Stimulated activated CD4-positive, alpha-beta T cell treated with anti-CD3 and anti-CD28 coated beads, Interleukin-15, amount 100 ng/mL, for 48 hours (primary cell): Measurements from ENCODE around the gene LILRA5.
"Not testable (repeated sequence)": the region's sequence is repeated elsewhere in the genome, so short reads cannot be mapped to it uniquely, and the experiment has no call there.

Source experiments
- DNase-seq, 2 donors: peaks; one replicate each; pipeline ENCODE4 v3.0.0-alpha.2; 2020; ENCODE audit warnings: low read depth in 2 of 2

LILRA5 gene

DNA sequence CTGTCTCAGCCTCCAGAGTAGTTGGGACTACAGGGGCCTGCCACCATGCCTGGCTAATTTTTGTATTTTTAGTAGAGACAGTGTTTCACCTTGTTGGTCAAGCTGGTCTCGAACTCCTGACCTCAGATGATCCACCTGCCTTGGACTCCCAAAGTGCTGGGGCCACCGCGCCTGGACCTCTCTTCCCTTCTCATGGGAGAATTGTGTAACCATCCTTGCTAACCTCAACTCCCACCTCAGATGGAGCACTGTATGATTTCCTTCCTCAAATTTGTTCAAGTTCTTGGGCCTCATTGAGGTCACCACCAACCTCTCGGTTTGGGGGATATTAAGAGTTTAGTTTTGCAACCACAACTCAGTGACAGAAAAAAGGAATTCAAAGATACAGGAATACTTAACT is 10.7 kb downstream of the LILRA5 start:
- no peak for DNase-seq

- DNase-seq: no peak
Measured at GRCh38 chr19:54299515-54299914, 13.5 kb downstream of the LILRA5 start.

- DNase-seq: no peak
Measured at GRCh38 chr19:54299126-54299498, 13.9 kb downstream of the LILRA5 start.

GRCh38 chr19:54298357-54299125 is 14.4 kb downstream of the LILRA5 start:
- DNase-seq: no peak

DNA sequence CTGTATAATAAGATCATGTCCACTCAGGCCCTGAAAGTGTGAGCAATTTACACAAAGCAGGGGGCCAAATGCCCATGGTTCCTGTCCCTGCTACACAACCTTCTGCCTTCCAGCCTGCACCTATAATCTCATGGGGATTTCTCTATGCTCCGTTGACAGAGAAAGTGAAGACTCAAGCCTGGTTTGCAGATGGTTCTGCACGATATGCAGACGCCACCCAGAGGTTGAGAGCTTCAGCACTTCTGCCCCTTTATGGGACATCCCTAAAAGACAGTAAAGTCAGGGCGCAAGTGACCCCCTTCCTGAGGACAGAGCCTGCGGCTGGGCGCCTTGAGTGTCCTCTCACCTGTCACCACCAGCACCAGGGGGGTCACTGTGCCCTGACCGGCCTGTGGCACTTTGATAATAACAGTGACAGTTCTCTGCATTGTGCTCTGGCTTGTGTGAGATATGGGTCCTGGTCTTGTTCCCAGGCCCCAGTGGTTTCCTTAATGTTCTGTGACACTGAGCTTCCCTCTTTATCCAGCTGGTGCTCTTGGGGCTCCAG is 15.1 kb downstream of the LILRA5 start:
- no peak for DNase-seq

DNA sequence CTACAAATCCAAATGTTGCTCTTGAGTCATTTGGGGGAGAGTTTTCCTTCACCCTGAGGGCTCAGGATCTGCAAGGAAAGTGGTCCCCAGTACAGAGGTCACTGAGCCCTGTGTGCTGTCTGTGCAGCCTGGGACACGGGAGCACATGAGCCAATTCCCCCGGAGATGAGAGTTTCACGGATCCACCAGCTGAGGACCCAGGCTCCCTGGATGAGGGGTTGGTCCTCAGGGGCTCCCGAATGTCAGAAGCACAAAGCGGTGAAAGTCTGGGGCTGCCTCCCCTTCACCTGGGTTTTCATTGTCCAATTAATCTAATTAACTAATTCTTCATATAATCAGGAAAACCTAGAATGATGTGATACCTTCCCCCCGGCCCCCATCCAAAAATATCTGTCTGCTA is 18.4 kb downstream of the LILRA5 start:
- no peak for DNase-seq

DNA sequence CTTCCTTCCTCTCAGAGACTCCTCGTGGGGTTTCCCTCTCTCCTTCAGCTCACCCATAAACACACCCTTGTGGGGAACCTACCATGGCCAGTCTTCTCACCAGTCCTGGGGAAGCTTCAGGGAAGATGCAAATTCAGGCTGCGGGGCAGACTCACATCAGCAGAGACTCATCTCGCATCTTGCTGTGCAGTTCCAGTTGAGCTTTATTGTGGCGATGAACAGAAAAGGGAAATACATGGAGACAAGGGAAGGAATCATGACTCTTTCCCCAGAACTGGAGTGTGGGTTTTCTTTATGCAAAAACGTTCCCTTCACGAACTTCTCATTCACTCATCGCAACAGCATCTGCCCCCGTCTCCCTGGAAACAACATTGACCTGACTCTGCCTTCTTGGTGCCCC is 23.8 kb downstream of the LILRA5 start:
- DNase-seq: not testable (repeated sequence)

- DNase-seq: no peak
Measured at GRCh38 chr19:54287456-54287855, 25.5 kb downstream of the LILRA5 start.

DNA sequence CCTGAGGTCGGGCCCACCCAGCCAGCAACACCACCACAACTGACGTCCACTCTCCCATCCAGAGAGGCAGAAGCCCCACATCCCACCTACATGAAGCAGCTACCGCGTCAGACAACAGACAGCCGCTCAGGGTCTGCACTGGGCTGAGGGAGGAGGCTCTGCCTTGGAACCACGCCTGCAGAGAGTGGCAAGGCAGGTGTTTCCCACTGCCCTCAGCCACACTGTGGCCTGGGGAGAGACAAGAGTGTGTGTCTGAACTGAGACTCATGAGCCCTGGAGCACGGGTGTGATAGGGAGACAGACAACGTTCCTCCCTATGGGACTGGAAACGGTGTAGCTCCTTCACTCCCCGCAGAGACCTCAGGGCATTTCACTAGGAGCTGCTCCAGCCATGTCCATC is 26.7 kb downstream of the LILRA5 start:
- not testable (repeated sequence) for DNase-seq

- not testable (repeated sequence) for DNase-seq
Measured at GRCh38 chr19:54285427-54286056, 27.4 kb downstream of the LILRA5 start.

GRCh38 chr19:54282686-54283470 is 30.1 kb downstream of the LILRA5 start:
- no peak for DNase-seq

DNA sequence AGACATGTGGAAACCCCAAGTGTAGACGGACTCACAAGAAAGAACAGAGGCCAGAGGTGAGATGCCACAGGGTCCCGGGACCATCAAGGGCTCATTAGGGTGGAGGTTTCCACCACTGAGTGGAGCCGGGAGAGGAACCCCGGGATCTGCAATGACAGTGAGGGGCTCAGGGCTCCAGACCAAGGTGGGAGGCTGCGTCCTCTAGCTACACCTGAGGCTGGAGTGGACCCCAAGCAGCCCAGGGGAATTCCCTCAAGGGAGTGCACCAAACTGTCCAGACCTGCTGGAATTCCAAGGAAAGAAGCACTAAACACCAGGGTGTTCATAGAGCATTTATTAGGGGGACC is 31.3 kb downstream of the LILRA5 start:
- DNase-seq: not testable (repeated sequence)

DNA sequence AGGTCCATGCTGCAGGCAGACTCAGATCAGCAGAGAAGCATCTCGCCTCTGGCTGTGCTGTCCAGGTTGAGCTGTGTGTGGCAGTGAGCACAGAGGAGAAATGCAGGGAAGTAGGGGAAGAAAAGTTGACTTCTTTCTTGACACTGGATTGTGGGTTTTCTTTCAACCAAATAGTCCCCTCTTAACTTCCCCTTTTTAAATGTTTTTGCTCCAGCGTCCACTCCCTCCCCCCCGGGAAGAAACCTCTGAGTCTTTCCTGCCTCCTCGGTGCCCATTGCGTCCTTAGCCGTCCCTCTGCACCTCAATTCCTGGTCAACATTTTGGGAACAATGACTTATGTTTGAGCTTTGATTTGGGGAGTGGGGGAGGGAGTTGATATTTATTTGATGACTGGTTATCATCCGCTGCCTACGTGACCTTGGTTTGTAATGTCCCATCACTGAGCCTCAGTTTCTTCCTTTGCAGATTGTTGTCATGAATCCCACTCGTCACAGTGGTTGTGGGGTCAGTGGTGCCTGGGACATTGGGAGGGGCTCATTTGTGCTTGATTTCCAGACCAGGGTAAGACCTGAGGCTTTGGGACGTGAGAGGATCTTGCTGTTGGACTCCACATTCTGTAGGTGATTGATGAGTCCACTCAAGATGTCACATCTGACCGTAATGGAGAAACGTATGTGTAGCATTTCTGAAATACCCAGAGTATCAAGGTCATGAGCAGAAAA is 31.8 kb downstream of the LILRA5 start, which contains the start of gene LILRB2:
LILRB2 (minus strand) TSS at position 104 of the 722 bp plus-strand sequence. CDS start 614 bp downstream, outside the sequence.
- DNase-seq: no peak

DNA sequence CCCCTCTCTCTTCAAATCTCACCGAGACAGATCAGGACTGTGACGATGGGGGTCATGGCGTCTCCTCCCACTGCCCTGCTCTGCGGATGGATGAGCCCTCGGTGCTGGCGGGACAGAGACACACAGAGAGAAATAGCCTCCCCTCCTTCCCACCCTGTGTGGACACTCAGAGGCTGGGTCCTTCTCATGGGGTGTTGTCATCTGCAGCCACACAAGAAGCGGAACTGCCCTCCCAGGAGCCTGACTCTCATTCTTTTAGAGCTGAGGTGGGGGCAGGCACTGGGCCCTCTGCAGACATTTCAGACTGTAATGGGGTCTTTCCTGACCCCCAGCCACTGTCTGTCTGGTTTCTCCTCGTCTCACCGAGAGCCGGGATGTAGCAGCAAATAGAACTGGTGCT is 32.5 kb downstream of the LILRA5 start:
- DNase-seq: not testable (repeated sequence)

DNA sequence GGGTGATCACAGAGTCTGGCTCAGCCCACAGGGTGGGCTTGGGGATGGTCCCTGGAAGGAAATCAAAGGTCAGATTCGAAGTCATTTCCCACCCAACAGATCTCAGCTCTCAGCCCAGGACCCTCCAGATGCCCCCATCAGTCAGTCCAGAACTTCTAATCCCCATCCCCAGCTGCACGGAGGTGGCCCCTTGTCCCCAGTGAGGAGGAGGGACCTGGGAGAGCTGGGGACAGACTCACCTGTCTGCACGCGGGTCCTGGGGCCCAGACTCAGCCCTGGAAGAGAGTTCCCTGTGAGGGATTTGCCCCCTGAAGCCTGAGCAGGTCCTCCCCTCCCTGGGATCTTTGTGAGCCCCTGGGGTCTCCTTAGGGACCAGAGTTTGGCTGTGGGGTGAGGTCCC is 32.9 kb downstream of the LILRA5 start:
- not testable (repeated sequence) for DNase-seq

- no peak for DNase-seq
Measured at GRCh38 chr19:54279406-54279962, 33.5 kb downstream of the LILRA5 start.

DNA sequence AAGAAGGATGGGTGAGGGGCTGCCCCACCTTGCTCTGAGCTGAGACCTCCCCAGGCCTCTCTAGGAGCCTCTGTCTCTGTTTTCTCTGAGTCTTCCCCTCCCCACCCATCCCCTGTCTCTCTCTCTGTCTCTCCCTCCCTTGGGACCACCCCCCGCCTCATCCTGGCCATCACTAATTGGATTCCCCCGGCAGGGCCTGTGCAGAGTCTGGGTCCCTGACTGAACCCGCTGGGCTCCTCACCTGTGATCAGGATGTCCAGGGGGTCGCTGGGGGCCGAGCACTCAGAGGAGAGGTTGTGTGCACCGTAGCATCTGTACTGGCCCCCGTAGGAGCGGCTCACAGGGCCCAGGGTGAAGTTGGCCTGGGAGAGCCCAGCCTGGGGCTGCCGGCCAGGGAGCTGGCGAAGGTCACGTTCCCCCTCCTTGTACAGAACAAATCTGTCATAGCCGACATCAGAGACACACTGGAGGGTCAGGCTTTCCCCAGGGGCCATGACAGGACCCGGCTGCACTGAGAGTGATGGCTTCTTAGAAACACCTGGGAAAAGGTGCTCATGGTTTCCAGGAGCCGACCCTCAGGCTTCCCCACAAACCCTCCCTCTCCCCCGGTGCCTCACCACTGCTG is 34.3 kb downstream of the LILRA5 start:
- DNase-seq: not testable (repeated sequence)

DNA sequence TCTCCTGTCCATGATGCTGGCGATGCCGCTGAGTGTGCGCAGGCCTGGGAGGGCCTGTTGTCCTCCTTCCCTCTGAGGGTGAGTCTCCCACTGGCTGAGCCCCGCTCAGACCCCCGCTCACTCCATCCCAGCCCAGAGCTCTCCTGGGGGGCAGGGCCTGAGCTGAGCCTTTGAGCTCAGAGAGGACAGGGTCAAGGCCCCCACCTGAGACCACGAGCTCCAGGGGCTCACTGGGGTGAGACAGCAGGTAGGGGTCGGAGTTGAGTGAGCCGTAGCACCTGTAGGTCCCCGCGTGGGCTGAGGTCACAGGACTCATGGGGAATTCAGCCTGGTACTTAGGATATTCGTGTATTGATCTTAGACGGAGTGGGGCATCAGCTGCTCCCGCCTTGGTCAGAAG is 34.9 kb downstream of the LILRA5 start:
- DNase-seq: not testable (repeated sequence)

GRCh38 chr19:54277111-54277615 is 35.8 kb downstream of the LILRA5 start:
- DNase-seq: not testable (repeated sequence)

DNA sequence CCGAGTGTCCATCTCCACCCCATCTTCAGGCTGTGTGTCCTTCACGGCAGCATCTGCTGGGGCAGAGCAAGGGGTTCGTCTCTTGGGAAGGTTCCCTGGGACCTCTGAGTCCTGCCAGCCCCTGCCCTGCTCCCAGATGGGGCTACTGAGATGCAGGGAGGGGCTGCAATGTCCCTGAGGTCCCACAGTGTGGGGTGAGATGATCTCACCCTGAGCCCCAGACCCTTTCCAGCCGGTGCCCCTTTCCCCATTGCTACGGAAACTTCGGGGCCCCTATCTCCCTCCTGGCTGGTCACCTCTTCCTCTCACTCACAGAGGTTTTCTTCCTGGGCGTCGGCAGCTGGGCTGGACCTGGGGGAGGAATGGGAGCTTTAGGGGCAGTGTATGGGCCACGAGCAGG is 37.0 kb downstream of the LILRA5 start:
- no peak for DNase-seq

DNA sequence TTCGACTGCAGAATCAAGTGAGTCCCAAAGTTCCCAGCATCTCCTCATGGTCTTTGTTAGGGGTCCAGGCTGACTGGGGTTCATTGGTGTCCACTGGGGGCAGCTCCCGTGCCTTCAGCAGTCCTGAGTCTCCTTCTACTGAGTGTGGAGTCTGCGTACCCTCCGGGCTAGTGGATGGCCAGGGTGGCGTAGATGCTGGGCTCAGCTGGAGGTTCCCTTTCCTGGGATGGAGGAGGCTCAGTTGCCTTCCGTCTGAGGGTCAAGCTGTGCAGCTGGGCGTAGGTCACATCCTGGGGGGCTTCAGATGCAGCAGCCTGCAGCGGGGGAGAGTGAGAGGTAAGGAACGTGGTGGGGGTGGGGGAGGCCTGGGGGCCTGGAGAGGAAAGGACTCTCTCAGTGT is 38.5 kb downstream of the LILRA5 start:
- not testable (repeated sequence) for DNase-seq
